Measurements from ENCODE around the gene AGO1. TPM values are rescaled to one million over a fixed set of nuclear protein-coding genes. Genes with fewer than 3 reads are reported as not detected.
"Not testable (repeated sequence)": the region's sequence is repeated elsewhere in the genome, so short reads cannot be mapped to it uniquely, and the experiment has no call there.

AGO1 gene
- total RNA-seq, 2 experiments from 2014 or later, result 23.7 to 29.3 TPM

DNA sequence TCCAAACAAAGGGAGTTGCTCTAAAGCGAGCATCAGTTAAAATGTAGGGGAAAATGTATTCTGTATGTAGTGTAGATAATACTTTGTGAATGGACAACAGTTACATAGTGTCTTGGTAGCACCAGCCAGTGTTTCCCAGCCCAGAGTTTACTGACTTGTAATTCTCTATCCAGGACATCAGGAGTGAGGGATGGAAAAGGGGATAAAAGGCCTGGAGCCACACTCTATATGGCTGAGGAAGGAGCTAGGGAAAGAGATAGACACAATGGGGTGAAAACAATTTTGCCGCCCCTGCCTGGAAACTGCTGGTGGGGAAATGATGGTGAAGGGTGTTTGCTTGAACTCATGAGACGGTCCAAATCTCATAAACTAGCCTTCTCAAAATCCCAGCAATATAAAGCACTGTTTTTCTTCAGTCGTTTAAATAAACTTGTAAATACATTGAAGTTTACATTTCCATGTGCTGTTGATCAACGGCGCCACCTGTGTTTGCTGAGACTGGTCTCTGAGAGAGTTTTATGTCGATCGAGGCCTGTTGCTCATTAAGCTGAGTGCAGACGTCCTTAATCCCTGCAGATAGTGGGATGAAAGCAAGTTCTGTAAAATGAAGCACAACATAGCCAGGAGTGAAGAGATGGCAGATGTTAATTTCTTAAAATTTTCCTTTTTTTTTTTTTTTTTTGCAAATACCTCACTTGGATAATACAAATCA, 27.9 kb upstream of the AGO1 start:
- Mint-ChIP-seq H3K9me3 (ENCODE audit: low read depth) (no peaks in the 10 kb centered on the region), H3K27ac (no peak overlapping the region), H3K36me3 (peaks cover 14% of the 10 kb centered on the region), H3K4me1 (no peaks in the 10 kb centered on the region), H3K27me3 (no peaks in the 10 kb centered on the region), H3K4me3 (no peak overlapping the region)
- CTCF ChIA-PET, result interaction anchor here (1.0 to 1.7 kb wide), 2 partner anchors 28 to 128 kb away, joined by 3 to 4 read pairs; partner anchors contain the start of gene AGO1
- no peak for DNase-seq
- ATAC-seq, result no peak

DNA sequence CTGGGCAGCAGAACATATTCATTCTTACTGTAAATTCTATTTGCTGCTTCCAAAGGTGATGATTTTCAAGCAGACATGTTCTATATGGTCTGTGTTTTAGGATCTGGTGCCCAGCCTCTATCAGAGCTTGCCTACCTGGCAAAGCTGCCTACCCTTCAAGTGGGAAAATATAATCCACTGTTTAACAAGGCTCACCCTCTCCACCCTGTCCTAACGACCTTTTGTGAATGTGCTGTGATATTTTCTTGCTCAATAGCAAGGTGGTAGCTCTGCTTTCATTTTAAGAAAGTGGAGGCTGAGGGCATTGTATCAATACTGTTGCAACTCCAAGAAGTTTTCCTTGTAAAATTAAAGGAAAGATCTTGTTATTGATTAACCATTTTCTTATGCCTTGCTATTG, 26.0 kb upstream of the AGO1 start:
- Mint-ChIP-seq H3K27ac (no peak overlapping the region), H3K4me3 (no peak overlapping the region), H3K4me1 (no peaks in the 10 kb centered on the region), H3K9me3 (ENCODE audit: low read depth) (no peaks in the 10 kb centered on the region), H3K36me3 (peaks cover 9% of the 10 kb centered on the region), H3K27me3 (no peaks in the 10 kb centered on the region)
- CTCF ChIA-PET, result interaction anchor here (1.7 kb wide), 1 partner anchor 26 kb away, joined by 4 read pairs; the partner anchor contains the start of gene AGO1
- ATAC-seq, result no peak
- no peak for DNase-seq

DNA sequence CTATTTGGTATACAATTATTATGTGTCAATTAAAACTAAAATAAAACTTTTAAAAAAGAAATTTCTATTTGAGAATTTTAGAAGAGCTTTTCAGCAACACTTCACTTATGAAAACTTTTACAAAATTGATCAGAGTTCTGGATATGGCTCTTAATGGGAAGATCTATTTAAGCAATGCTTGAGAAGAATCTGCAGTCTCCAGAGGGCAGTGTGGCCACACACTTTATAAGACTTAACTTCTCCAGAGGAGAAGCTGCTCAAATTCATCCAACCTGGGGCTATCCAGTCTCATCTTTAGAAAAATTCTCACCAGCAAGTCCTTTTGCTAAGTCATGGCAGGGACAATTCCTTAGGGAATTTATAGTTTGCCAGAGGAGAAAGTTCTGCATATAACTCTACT, 25.2 kb upstream of the AGO1 start:
- DNase-seq (no peak), ATAC-seq (no peak)
- Mint-ChIP-seq H3K4me3 (no peak overlapping the region), H3K36me3 (peaks cover 6% of the 10 kb centered on the region), H3K9me3 (ENCODE audit: low read depth) (no peaks in the 10 kb centered on the region), H3K27ac (no peak overlapping the region), H3K4me1 (no peaks in the 10 kb centered on the region), H3K27me3 (no peaks in the 10 kb centered on the region)
- CTCF ChIA-PET, result interaction anchor here (0.6 kb wide), 1 partner anchor 9 kb away, joined by 6 read pairs; no protein-coding TSS in a partner anchor

DNA sequence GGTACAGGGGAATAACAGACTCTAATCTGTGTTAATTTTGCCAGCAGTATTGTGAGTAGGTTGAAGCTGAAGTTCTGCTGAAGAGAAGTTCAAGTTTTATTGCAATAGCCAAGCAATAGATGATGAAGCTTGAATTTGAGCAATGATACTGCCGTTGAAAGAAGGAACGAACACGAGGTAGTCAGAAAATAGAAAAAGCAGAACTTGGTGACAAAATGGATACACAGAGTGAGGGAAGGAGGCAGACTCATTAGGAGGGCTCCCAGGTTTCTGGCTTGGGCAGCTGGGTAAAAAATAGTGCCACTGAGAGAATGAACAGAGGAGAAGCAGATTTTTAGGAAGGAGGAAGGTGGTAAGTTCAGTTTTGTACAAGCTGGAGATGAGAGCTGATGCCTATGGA, 22.3 kb upstream of the AGO1 start:
- Mint-ChIP-seq H3K27me3 (no peaks in the 10 kb centered on the region), H3K27ac (no peak overlapping the region), H3K4me3 (no peak overlapping the region), H3K36me3 (peaks cover 3% of the 10 kb centered on the region), H3K9me3 (ENCODE audit: low read depth) (no peaks in the 10 kb centered on the region), H3K4me1 (no peaks in the 10 kb centered on the region)
- CTCF ChIA-PET, result interaction anchor here (2.8 kb wide), 1 partner anchor 22 kb away, joined by 8 read pairs; the partner anchor contains the start of gene AGO1
- DNase-seq (no peak), ATAC-seq (no peak)

DNA sequence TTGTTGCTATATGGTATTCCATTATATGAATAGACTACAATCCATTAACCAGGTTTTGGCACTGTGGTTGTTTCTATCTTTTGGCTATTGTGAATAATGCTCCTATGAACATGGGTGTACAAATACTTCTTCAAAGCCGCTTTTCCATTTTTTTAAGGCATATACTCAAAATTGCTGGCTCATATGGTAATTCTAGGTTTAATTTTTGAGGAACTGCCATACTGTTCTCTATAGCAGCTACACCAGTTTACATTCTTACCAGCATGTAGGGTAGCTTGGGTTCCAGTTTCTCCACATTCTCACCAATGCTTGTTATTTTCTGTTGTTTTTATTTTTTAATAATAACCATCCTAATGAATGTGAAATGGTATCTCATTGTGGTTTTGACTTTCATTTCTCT, 19.9 kb upstream of the AGO1 start:
- Mint-ChIP-seq H3K4me1 (no peaks in the 10 kb centered on the region), H3K4me3 (no peak overlapping the region), H3K27me3 (no peaks in the 10 kb centered on the region), H3K36me3 (no peaks in the 10 kb centered on the region), H3K9me3 (ENCODE audit: low read depth) (no peaks in the 10 kb centered on the region), H3K27ac (no peak overlapping the region)
- DNase-seq, result no peak
- CTCF ChIA-PET, result no interaction called here
- no peak for ATAC-seq

DNA sequence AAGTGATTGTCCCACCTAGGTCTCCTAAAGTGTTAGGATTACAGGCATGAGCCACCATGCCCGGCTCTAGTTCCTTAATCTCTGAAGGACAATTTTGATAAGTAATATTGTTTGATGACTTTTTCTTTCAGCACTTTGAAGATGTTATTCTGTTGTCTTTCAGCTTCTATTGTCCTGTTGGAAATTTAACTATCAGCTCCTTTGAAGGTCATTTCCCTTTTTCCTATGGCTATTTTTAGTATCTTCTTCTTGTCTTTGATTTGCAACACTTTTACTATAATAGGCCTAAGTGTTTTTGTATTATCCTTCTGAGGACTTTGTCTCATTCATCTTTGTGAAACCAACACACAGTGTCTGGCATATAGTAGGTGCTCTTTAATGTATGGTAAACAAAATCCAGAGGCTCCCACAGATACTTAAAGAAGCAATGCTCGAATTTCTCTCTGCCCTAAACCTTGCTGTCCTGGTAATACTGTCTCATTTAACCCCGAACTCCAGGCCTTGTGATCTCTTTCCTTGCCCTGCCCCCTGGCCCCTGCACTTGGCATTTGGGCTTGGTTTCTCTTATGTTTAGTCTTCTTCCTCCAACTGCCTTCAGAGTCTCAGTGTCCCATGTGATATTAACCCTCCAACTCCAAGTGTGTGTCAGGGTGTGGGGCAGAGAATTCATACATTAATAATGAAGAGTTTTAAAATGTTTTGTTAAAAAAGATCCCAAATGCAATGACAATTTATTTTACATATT, 19.0 kb upstream of the AGO1 start:
- DNase-seq (no peak), ATAC-seq (no peak)
- no peak overlapping the region for H3K4me3 Mint-ChIP-seq
- no peaks in the 10 kb centered on the region for H3K4me1 Mint-ChIP-seq
- H3K27me3 Mint-ChIP-seq, result no peaks in the 10 kb centered on the region
- no peaks in the 10 kb centered on the region for H3K36me3 Mint-ChIP-seq
- no peaks in the 10 kb centered on the region for H3K9me3 Mint-ChIP-seq (ENCODE audit: low read depth)
- CTCF ChIA-PET, result no interaction called here
- no peak overlapping the region for H3K27ac Mint-ChIP-seq

DNA sequence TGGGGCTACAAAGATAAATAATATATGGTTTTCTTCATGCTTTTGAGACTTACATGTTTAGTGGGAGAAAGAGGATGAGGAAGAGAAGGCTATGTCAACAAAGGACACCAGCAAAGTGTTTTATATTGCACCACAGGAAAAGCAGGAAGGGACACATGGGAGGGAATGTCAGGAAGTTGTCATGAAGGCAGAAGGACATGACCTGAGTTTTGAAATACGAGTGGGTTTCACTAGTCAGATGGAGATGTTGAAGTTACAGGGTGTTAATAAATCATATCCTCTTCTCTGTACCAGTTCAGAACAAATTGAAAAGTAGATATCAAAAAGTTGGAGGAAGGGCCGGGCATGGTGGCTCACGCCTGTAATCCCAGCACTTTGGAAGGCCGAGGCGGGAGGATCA, 18.2 kb upstream of the AGO1 start:
- CTCF ChIA-PET, result interaction anchor here (0.6 to 1.4 kb wide), 2 partner anchors 17 to 421 kb away, joined by 3 read pairs; no protein-coding TSS in a partner anchor
- Mint-ChIP-seq H3K4me1 (no peaks in the 10 kb centered on the region), H3K36me3 (no peaks in the 10 kb centered on the region), H3K4me3 (no peak overlapping the region), H3K27me3 (no peaks in the 10 kb centered on the region), H3K27ac (no peak overlapping the region), H3K9me3 (ENCODE audit: low read depth) (no peaks in the 10 kb centered on the region)
- ATAC-seq, result no peak
- DNase-seq, result no peak

DNA sequence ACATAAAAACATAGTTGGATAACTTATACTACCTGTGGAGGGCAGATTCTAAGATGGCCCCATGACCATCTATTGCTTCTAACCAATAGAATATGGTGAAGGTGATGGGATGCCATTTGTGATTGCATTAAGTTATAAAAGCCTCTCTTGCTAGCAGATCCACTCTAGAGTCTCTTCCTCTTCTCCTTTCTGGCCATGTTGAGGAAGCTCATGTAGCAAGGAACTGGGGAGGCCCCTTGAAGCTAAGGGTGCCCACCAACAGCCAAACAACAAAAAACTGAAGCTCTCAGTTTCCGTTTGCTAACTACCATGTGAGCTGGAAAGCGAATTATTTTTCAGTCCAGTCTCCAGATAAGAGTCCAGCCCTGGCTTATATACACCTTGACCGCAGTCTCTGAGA, 16.0 kb upstream of the AGO1 start:
- no peak for ATAC-seq
- CTCF ChIA-PET, result interaction anchor here (0.7 to 1.3 kb wide), 2 partner anchors 9 to 1000 kb away, joined by 4 to 6 read pairs; no protein-coding TSS in a partner anchor

DNA sequence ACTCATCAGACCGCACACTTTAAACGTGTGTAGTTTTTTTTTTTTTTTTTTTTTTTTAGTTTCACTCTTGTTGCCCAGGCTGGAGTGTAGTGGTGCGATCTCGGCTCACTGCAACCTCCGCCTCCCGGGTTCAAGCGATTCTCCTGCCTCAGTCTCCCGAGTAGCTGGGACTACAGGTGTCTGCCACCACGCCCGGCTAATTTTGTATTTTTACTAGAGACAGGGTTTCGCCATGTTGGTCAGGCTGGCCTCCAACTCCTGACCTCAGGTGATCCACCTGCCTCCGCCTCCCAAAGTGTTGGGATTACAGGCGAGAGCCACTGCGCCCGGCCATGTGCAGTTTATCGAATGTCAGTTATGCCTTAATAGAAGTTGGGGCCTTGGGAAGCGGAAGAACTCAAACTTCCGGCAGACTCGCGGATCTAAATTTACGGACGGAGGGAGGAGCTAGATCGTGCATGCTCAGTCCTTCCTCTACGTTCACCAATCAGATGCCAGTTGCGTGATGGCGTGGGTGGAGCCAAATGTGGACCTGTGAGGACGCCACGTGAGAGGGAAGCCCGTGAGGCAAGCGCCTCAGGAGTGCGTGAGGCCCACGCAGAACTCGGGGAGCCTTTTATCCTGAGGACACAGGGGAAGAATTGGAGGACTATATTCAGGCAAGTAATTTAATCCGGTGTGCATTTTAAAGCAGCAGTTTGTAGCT, 13.6 kb upstream of the AGO1 start:
- H3K36me3 Mint-ChIP-seq; DNase-seq; H3K4me3 Mint-ChIP-seq; ATAC-seq; H3K4me1 Mint-ChIP-seq; CTCF ChIA-PET; H3K27me3 Mint-ChIP-seq; H3K9me3 Mint-ChIP-seq (ENCODE audit: low read depth); H3K27ac Mint-ChIP-seq: not testable (repeated sequence)

More for the DNA sequence above, 16.0 kb upstream of the AGO1 start:
- Mint-ChIP-seq H3K4me1 (no peaks in the 10 kb centered on the region), H3K27ac (no peak overlapping the region), H3K9me3 (ENCODE audit: low read depth) (no peaks in the 10 kb centered on the region), H3K36me3 (no peaks in the 10 kb centered on the region), H3K4me3 (no peak overlapping the region), H3K27me3 (no peaks in the 10 kb centered on the region)
- DNase-seq, result no peak

DNA sequence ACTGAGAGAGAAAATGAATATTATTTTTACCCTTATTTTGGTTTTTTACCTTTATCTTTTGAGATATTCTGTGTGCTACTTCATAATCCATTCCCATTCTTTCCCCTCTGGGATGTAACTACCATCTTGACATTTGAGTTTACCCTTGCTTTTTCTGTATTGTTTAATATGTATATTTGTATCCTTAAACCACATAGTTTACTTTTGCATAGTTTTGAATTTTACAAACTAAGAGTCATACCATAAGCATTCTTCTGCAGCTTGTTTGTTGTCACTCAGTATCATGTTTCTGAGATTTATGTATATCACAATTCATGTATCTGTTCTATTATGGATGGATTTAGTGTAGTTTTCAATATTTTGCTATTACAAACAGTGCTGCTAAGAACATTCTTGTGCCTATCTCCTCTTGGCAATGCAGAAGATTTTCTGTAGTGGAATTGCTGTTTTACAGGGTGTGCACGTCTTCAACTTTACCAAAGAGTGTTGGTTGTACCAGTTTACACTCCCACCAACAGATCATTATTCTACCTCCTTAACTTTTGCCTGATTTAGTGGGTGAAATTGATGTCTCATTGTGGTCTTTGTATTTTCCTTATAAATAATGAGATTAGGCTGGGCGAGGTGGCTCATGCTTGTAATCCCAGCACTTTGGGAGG, 12.2 kb upstream of the AGO1 start:
- Mint-ChIP-seq H3K4me1 (no peaks in the 10 kb centered on the region), H3K4me3 (no peak overlapping the region), H3K9me3 (ENCODE audit: low read depth) (no peaks in the 10 kb centered on the region)

DNA sequence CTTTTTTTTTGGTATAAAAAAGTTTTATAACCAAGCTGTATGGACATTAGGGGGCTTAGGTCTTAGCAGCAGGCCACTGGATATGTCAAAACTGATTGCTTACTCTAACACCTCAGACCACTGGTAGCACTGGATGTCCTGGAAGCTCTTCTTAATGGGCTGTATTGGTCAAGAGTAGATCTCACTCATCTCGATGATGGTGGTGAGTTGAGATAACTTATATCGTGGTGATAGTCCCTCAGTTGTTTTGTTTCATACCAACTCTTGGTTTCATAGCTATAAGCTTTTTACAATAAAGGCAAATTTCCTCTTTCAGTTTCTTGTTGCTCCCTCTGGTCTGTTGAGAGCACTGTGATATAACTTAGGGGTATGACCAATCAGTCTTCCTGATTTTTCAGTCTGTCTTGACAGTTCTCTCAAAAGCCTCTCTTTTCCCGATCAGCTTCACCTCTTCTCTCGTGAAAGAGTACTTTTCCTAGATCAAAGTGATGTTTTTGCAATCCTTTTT, 9.7 kb upstream of the AGO1 start:
- ATAC-seq, result no peak
- H3K27ac Mint-ChIP-seq, result no peak overlapping the region
- no peaks in the 10 kb centered on the region for H3K9me3 Mint-ChIP-seq (ENCODE audit: low read depth)
- no peak for DNase-seq
- H3K4me1 Mint-ChIP-seq, result no peaks in the 10 kb centered on the region
- H3K4me3 Mint-ChIP-seq, result no peak overlapping the region
- no peaks in the 10 kb centered on the region for H3K36me3 Mint-ChIP-seq
- CTCF ChIA-PET, result interaction anchor here (0.9 to 2.3 kb wide), 2 partner anchors 9 to 61 kb away, joined by 3 to 14 read pairs; partner anchors contain the start of gene AGO1
- H3K27me3 Mint-ChIP-seq, result no peaks in the 10 kb centered on the region

More for the DNA sequence above, 12.2 kb upstream of the AGO1 start:
- ATAC-seq (no peak), DNase-seq (no peak)
- no peaks in the 10 kb centered on the region for H3K36me3 Mint-ChIP-seq
- no peaks in the 10 kb centered on the region for H3K27me3 Mint-ChIP-seq
- CTCF ChIA-PET, result no interaction called here
- H3K27ac Mint-ChIP-seq, result no peak overlapping the region

DNA sequence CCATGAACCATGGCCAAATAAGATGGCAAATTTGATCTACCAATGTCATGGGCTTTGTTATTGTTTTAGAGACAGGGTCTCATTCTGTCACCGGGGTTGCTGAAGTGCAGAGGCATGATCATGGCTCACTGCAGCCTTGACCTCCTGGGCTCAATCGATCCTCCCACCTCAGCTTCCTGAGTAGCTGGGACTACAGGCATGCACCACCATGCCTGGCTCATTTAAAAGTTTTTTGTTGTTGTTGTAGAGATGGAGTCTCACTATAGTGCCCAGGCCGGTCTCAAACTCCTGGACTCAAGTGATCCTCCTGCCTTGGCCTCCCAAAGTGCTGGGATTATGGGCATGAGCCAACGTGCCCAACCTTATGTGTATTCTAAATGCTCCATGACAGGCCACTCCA, 8.9 kb upstream of the AGO1 start:
- not testable (repeated sequence) for H3K4me3 Mint-ChIP-seq; ATAC-seq; H3K36me3 Mint-ChIP-seq; H3K27ac Mint-ChIP-seq; H3K9me3 Mint-ChIP-seq (ENCODE audit: low read depth); H3K27me3 Mint-ChIP-seq; H3K4me1 Mint-ChIP-seq; DNase-seq
- CTCF ChIA-PET, result interaction anchor here (0.9 to 2.3 kb wide), 2 partner anchors 9 to 62 kb away, joined by 3 to 14 read pairs; partner anchors contain the start of gene AGO1

DNA sequence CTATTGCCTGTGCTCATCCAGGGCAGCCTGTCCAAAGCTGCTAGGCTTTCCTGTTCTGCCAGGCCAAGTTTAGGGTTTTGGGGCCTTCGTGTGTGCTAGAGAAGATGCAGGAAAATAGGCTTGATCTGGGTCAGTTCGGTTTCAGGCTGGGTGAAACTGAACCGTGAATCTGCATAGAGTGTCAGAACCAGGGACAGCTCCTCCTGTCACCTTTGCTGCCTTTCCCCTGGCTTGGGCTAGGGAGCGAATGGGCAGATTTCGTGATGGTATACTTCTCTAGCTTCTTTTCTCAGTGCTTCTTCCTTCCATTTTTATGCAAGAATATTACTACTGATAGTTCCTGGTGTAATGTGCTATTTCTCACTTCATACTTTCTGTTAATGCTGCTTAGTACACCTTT, 6.0 kb upstream of the AGO1 start:
- ATAC-seq (no peak), DNase-seq (no peak)
- no peak overlapping the region for H3K27ac Mint-ChIP-seq
- H3K9me3 Mint-ChIP-seq (ENCODE audit: low read depth), result no peaks in the 10 kb centered on the region
- H3K4me1 Mint-ChIP-seq, result peaks cover 9% of the 10 kb centered on the region
- no peaks in the 10 kb centered on the region for H3K27me3 Mint-ChIP-seq
- CTCF ChIA-PET, result no interaction called here
- H3K36me3 Mint-ChIP-seq, result no peaks in the 10 kb centered on the region
- no peak overlapping the region for H3K4me3 Mint-ChIP-seq
